NCI-H510A (cell line): ENCODE data around the gene AFAP1L2.

Source experiments
- DNase-seq: peaks from one replicate; lab custom pipeline; 2025; lab: John Stamatoyannopoulos, UW

Gene AFAP1L2

GRCh38 chr10:114404171-114405010, at the start of gene AFAP1L2:
AFAP1L2 (minus strand) TSS chr10:114404502; CDS start chr10:114404455, 47 bp downstream.
- DNase-seq: no peak

GRCh38 chr10:114453576-114453975, 49.3 kb upstream of the AFAP1L2 start:
- DNase-seq: no peak

GRCh38 chr10:114448897-114449296, 44.6 kb upstream of the AFAP1L2 start:
- no peak for DNase-seq

- DNase-seq: no peak
Observed at GRCh38 chr10:114445332-114445731, 41.0 kb upstream of the AFAP1L2 start.

- DNase-seq: no peak
Observed at GRCh38 chr10:114444819-114445218, 40.5 kb upstream of the AFAP1L2 start.

GRCh38 chr10:114442091-114442630, 37.9 kb upstream of the AFAP1L2 start:
- DNase-seq: no peak

- DNase-seq: no peak
Observed at GRCh38 chr10:114441107-114441506, 36.8 kb upstream of the AFAP1L2 start.

- no peak for DNase-seq
Observed at GRCh38 chr10:114437473-114438292, 33.4 kb upstream of the AFAP1L2 start.

GRCh38 chr10:114436941-114437340, 32.6 kb upstream of the AFAP1L2 start:
- no peak for DNase-seq

- no peak for DNase-seq
Observed at GRCh38 chr10:114432566-114433093, 28.3 kb upstream of the AFAP1L2 start.

GRCh38 chr10:114431414-114432135, 27.3 kb upstream of the AFAP1L2 start:
- no peak for DNase-seq

- DNase-seq: no peak
Observed at GRCh38 chr10:114430688-114431413, 26.5 kb upstream of the AFAP1L2 start.

- DNase-seq: no peak
Observed at GRCh38 chr10:114429581-114430335, 25.5 kb upstream of the AFAP1L2 start.

GRCh38 chr10:114427124-114427852, 23.0 kb upstream of the AFAP1L2 start:
- DNase-seq: no peak

- no peak for DNase-seq
Observed at GRCh38 chr10:114426476-114426875, 22.2 kb upstream of the AFAP1L2 start.

- no peak for DNase-seq
Observed at GRCh38 chr10:114420811-114421485, 16.6 kb upstream of the AFAP1L2 start.

GRCh38 chr10:114418109-114418508, 13.8 kb upstream of the AFAP1L2 start:
- no peak for DNase-seq

- no peak for DNase-seq
Observed at GRCh38 chr10:114412907-114413797, 8.8 kb upstream of the AFAP1L2 start.
